ENCODE measurements around the gene COL23A1. TPM values are rescaled to one million over a fixed set of nuclear protein-coding genes. Genes with fewer than 3 reads are reported as not detected.
"Not testable (repeated sequence)": the region's sequence is repeated elsewhere in the genome, so short reads cannot be mapped to it uniquely, and the experiment has no call there.

COL23A1 gene
- total and polyA plus RNA-seq, 2 of the 8 experiments (the other 6 are each of a cell fraction or from before 2014, with no cell fraction given), result 3.1 to 4.7 TPM

- TF ChIP-seq HDAC2 (IDR thresholded peaks at IDR 0.05; ENCODE audit: borderline replicate concordance in 1 of 2, low read depth in 2 of 2, low read length in 2 of 2) (no peak), SAP30 (IDR thresholded peaks at IDR 0.05; ENCODE audit: insufficient read depth, insufficient replicate concordance, low read length) (no peak), SP1 (IDR thresholded peaks at IDR 0.05; ENCODE audit: low read depth, low read length) (no peak)
Measured at GRCh38 chr5:178586396-178586795, 3.8 kb downstream of the COL23A1 start (continued).

- H2BK120ac ChIP-seq (replicated peaks; ENCODE audit: low read depth, low read length); H2AK5ac ChIP-seq (ENCODE audit: low read depth, low read length); H3K4me3 ChIP-seq (ENCODE audit: extremely low read depth in 1 of 4, insufficient read depth in 2 of 4, low read depth in 3 of 4, low read length in 4 of 4); H3K4me2 ChIP-seq (ENCODE audit: insufficient read depth in 1 of 2, low read depth in 2 of 2, low read length in 2 of 2); H3K27ac ChIP-seq (ENCODE audit: low read depth, low read length); H2AFZ ChIP-seq (ENCODE audit: low read length); H3K79me2 ChIP-seq (ENCODE audit: control insufficient read depth in 1 of 2, insufficient read depth in 2 of 2, low read length in 2 of 2); H3K4ac ChIP-seq (replicated peaks; ENCODE audit: insufficient read length, low read depth, low read length); H4K20me1 ChIP-seq (replicated peaks in 1 of 2; ENCODE audit: control insufficient read depth in 1 of 2, insufficient read depth in 2 of 2, low read length in 2 of 2); H3K23ac ChIP-seq (ENCODE audit: insufficient read length); H4K5ac ChIP-seq (ENCODE audit: insufficient read length, low read depth, low read length); H3K4me1 ChIP-seq (replicated peaks in 1 of 4; ENCODE audit: control insufficient read depth in 3 of 4, insufficient read depth in 4 of 4, low read length in 3 of 4); H3K14ac ChIP-seq (ENCODE audit: insufficient read length); H3K9me3 ChIP-seq (ENCODE audit: insufficient read depth in 2 of 2, low read depth in 1 of 2, low read length in 1 of 2); H3K36me3 ChIP-seq (ENCODE audit: control insufficient read depth in 2 of 4, insufficient read depth in 4 of 4, low read length in 3 of 4); H3K79me1 ChIP-seq (ENCODE audit: low read depth, low read length); H3K9ac ChIP-seq (replicated peaks in 1 of 4; ENCODE audit: extremely low read depth in 1 of 4, low read depth in 3 of 4, low read length in 3 of 4): not testable (repeated sequence)
- peak overlapping the region; percentile 3 for H3K56ac ChIP-seq (replicated peaks; ENCODE audit: insufficient read length, low read depth, low read length)
- peak overlapping the region; percentile 9 for H4K91ac ChIP-seq (replicated peaks; ENCODE audit: insufficient read length, low read length)
- peaks cover 10% of the 10 kb centered on the region; the same call in 1 of the 2 replicates for H3K23me2 ChIP-seq (ENCODE audit: low read depth, low read length)
- peak overlapping the region; percentile 66 for H4K8ac ChIP-seq (ENCODE audit: extremely low read depth, insufficient read depth, low read length)
- peak overlapping the region; percentile 72; the same call in 1 of the 2 replicates for H2BK5ac ChIP-seq (ENCODE audit: low read depth, low read length)
- DNase-seq (ENCODE audit: low read depth in 1 of 2, low spot score in 2 of 2), result peak in 1 of 2 experiments; percentile 58
- ChIA-PET CTCF (ENCODE audit: partially characterized antibody) (interaction anchor here (1.0 to 9.5 kb wide), 4 partner anchors 8 to 305 kb away, joined by 3 to 131 read pairs (median 14); no protein-coding TSS in a partner anchor), POLR2A (ENCODE audit: partially characterized antibody) (interaction anchor here (0.6 kb wide), 2 partner anchors 197 to 318 kb away, joined by 3 read pairs; no protein-coding TSS in a partner anchor)
- H2BK12ac ChIP-seq (ENCODE audit: low read depth, low read length), result peak overlapping the region; percentile 63; the same call in 1 of the 2 replicates
- peak; percentile 100 for FAIRE-seq
- WGBS, 2 experiments (ENCODE audit: extremely low coverage in 1 of 2, insufficient coverage in 1 of 2, insufficient read length in 1 of 2, insufficient replicate concordance in 2 of 2, low coverage in 1 of 2, low lambda C conversion rate in 2 of 2, missing lambda C conversion rate in 1 of 2), result 82% methylated on average over 11 of the region's 11 CpGs; no CpG with 5 or more reads in 1 of the 2 experiments
- peak overlapping the region; percentile 32; the same call in 1 of the 2 replicates for H3K18ac ChIP-seq (ENCODE audit: extremely low read depth, low read length)
- 0 out of 2 replicates have a peak overlapping the region, but pooled peaks have one; percentile 9 for H2BK20ac ChIP-seq (ENCODE audit: low read length)
- peak overlapping the region; percentile 18; the same call in 1 of the 2 replicates for H2BK15ac ChIP-seq (ENCODE audit: low read length)
- peaks cover 13 to 28% (median 22%) of the 10 kb centered on the region in 4 experiments for H3K27me3 ChIP-seq (replicated peaks in 1 of 4; ENCODE audit: control insufficient read depth in 3 of 4, extremely low read depth in 1 of 4, insufficient read depth in 3 of 4, low read length in 3 of 4)
Measured at GRCh38 chr5:178585421-178585820, 4.8 kb downstream of the COL23A1 start.

All from H1 (cell line).